Measurements from ENCODE around the gene LIPG.
"Not testable (repeated sequence)": the region's sequence is repeated elsewhere in the genome, so short reads cannot be mapped to it uniquely, and the experiment has no call there.

Gene LIPG

GRCh38 chr18:49546719-49547273 is 15.1 kb upstream of the LIPG start:
- DNase-seq = no peak

- DNase-seq = no peak
Measured at GRCh38 chr18:49547701-49548100, 14.2 kb upstream of the LIPG start.

- DNase-seq = no peak
Measured at GRCh38 chr18:49548229-49548636, 13.6 kb upstream of the LIPG start.

- no peak for DNase-seq
Measured at GRCh38 chr18:49550621-49551339, 11.1 kb upstream of the LIPG start.

GRCh38 chr18:49553003-49553402 is 8.9 kb upstream of the LIPG start:
- DNase-seq = no peak

- DNase-seq = no peak
Measured at GRCh38 chr18:49555641-49556040, 6.2 kb upstream of the LIPG start.

- DNase-seq = no peak
Measured at GRCh38 chr18:49558356-49558755, 3.5 kb upstream of the LIPG start.

- not testable (repeated sequence) for DNase-seq
Measured at GRCh38 chr18:49559326-49559931, 2.4 kb upstream of the LIPG start.

- DNase-seq = no peak
Measured at GRCh38 chr18:49560277-49560623, 1.6 kb upstream of the LIPG start.

GRCh38 chr18:49560624-49561288 is 1.1 kb upstream of the LIPG start:
- peak; percentile 33 for DNase-seq

- DNase-seq = no peak
Measured at GRCh38 chr18:49562481-49563129, 748 bp downstream of the LIPG start.

GRCh38 chr18:49563130-49563540 is 1.3 kb downstream of the LIPG start:
- DNase-seq = no peak

- DNase-seq = no peak
Measured at GRCh38 chr18:49563701-49564517, 2.1 kb downstream of the LIPG start.

- DNase-seq = no peak
Measured at GRCh38 chr18:49564518-49564834, 2.6 kb downstream of the LIPG start.

GRCh38 chr18:49565101-49565500 is 3.2 kb downstream of the LIPG start:
- no peak for DNase-seq

GRCh38 chr18:49565612-49566011 is 3.8 kb downstream of the LIPG start:
- no peak for DNase-seq

GRCh38 chr18:49566217-49566770 is 4.4 kb downstream of the LIPG start:
- no peak for DNase-seq

GRCh38 chr18:49566985-49567384 is 5.1 kb downstream of the LIPG start:
- DNase-seq = no peak

- DNase-seq = no peak
Measured at GRCh38 chr18:49569724-49570123, 7.9 kb downstream of the LIPG start.

- no peak for DNase-seq
Measured at GRCh38 chr18:49570836-49571235, 9.0 kb downstream of the LIPG start.

GRCh38 chr18:49572611-49573345 is 10.9 kb downstream of the LIPG start:
- DNase-seq = no peak

GRCh38 chr18:49573835-49574234 is 12.0 kb downstream of the LIPG start:
- no peak for DNase-seq
